GDM1 (cell line): ENCODE measurements around the gene SYT8.
A peak's percentile ranks its signal among the peaks of the same experiment; 100 is the strongest.

ENCODE experiments used
- DNase-seq: peaks from one replicate; lab custom pipeline; 2025; lab: John Stamatoyannopoulos, UW

SYT8 gene

DNA sequence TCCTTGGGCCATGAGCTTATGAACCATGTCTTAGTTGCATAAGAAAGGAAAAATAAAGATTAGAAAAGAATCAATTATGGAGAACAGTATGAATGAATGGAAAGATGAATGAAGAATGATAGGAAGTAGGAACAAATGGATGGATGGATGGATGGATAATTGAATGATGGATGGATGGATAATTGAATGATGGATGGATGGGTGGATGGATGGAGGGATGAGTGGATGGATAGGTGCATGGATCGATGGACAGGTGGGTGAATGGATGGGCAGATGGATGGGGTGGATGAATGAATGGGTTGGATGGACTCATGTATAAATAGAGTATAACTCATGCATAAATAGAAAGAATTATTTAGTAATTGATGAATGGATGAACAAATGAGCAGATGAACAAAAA lies 25.3 kb downstream of the SYT8 start:
- DNase-seq = no peak

DNA sequence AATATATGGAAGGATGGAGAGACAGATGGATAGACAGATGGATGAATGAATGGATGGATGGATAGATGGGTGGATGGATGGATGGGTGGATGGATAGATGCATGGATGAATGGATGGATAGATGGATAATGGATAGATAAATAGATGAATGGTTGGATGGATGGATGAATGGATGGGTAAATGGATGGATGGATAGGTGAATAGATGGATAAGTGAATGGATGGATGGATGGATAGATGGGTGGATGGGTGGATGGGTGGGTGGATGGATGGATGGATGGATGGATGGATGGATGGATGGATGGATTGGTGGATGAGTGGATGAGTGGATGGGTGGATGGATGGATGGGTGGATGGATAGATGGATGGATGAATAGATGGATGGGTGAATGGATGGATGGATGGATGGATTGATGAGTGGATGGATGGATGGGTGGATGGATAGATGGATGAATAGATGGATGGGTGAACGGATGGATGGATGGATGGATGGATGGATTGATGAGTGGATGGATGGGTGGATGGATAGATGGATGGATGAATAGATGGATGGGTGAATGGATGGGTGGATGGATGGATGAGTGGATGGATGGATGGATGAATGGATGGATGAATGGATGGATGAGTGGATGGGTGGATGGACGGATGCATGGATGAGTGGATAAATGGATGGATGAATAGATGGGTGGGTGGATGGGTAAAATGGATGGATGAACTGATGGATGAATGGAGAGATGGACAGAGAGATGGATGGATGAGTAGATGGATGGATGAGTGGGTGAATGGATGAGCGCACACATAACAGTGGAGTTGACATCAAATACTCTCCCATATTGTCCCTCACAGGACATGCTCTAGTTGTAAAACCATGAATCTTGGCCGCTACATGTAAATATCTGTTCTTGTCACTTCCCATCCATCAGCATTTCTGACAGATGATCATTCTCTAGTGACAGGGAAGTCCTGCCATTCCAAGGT lies 26.9 kb downstream of the SYT8 start:
- DNase-seq = no peak

DNA sequence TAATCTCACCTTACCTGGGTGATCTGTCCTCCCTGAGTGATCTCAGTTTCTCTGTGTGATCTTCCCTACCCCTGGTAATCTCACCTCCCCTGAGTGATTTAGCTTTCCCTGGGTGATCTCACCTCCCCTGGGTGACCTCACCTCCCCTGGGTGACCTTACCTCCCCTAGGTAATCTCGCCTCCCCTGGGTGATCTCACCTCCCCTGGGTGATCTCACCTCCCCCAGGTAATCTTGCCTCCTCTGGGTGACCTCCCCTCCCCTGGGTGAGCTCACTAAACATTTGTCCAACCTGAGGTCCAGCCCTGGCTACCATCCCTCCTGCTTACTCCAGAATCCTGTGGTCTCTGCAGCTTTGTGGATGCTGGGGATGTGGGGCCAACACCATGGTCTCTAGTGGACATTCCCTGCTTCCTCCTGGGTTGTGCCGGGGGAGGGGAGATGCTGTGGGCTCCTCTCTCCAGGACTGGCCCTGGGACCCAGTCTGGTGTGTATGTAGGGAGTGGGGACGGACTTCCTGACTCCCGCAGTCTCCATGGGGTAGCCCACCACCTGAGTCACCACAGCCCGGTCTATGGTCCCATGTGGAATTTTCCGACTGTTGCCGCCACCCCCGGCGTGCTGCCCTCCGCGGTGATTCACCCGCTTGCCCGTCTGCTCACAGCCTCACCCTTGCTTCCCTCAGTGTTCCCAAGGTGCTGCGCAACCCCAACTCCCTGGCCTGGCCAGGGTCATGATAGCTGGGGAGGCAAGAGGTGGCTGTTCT lies 28.0 kb downstream of the SYT8 start:
- no peak for DNase-seq

DNA sequence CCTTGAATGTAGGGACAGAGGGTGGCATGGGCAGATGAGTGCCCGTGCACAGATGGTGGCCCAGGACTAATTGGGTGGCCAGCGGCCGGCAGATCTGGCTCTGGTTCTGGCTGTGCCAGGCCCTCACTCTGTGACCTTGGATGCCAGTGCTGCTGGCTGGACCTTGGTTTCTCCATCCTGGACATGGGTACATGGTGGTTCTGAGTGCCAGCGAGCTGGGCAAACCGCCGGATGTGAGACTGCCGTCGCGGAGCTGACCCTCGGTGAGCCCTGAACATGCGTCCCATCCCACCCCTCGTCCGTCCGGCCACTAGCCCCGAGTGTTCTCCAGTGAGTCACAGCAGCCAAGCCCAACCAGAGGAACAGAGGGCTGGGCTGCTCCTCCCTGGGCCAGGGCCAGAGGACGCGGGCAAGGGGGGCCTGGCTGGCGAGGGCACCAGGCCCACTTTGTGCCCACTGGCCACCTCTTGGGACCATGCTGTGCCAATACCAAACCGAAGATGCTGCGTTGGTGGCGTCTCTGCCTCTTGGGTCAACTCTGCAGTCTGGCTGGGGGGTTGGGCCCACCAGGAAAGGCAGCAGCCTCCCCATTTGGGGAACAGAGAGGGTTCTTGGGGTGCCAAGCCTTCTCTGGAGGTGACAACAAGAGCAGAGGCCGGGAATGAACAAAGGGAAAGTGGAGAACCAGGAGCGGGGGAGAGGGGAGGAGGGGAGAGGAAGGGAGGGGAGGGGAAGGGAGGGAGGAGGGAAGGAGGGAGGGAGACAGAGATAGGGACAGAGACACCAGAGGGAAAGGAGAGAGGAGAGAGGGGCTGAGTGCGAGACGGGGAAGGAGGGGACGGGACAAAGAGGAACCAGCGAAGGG lies 28.8 kb downstream of the SYT8 start:
- DNase-seq = peak; percentile 22

DNA sequence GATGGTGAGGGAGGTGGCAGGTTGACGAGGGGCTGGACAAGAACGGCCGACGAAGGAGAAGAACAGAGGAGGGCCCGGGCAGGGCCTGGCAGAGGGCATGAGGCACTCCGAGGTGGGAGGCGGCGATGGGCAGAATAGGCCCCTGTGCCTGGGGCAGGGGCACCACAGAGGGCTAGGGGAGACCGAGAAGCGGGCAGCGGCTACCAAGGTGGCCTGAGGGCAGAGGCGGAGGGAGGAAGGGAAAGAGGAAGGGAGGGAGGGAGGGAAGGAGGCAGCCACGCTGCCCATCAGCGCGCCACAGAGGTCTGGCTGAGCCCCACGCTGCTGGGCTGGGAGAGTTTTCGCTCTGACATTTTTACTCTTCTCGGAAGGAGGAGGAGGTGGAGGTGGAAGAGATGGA lies 29.4 kb downstream of the SYT8 start:
- DNase-seq = no peak

DNA sequence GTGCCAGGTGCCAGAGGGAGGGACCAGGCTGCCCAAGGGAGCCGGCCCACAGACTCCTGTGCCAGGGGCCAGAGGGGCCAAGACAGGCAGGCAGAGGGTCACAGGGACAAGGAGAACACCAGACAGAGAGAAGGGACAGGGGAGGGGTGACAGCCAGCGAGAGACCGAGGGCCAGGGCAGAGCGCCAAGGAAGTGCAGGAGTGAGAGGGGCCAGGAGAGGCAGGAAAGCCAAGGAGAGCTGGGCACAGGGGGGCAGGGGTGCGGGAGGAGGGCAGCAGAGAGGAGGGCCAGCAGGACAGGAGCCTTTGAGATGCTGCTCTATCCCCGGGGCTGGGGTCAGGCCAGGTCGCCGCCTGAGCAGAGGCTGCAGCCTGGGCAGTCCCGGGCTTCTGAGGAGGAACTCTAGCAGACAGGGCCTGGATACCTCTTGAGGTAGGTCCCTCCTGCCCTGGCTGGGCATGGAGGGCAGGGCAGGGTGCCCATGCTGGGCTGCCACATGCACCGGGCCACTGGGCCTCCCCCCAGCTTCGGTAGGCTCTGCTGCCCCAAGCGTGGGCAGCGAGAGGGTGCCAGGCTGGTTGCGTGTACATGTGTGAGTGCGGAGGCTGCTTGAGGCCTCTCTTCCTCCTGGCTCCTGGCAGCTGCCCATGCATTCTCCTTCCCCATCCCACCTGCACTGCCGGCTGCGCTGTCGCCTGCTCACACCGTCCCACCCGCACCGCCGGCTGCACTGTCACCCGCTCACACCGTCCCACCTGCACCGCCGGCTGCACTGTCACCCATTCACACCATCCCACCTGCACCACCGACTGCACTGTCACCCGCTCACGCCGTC lies 30.3 kb downstream of the SYT8 start:
- no peak for DNase-seq

DNA sequence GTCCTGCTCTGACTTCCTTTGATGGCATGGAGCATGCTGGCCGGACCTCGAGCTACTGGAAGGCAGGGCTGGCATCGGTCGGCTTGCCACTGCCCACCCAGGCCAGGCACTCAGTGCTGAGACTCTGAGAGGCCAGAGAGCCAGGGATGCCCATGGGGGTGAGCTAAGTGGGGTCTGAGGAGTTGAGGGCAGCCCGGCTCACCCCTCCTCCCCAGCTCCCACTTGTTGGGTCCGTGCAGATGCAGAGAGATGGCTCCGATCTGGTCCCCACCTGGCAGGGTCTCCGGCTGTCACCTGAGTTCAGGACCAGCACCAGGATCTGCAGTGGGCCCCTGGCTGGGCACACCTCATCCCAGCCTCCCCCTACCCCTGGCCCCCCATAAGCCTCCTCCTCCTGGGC lies 31.4 kb downstream of the SYT8 start:
- DNase-seq = no peak

DNA sequence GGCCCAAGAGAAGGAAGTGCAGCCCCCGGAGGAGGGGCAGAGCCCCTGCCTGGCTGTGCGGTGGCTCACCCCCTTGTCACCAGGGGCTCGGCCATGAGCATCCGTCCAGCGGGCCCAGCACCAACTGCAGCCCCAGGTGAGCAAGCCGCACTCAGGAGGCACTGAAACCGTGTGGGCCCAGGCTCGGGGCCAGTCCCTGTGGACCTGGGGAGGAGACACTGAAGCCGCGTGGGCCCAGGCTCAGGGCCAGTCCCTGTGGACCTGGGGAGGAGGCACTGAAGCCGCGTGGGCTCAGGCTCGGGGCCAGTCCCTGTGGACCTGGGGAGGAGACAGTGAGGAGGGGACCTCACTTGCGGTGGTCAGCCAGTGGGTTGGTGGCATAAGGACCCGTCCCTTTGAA lies 32.0 kb downstream of the SYT8 start:
- DNase-seq = no peak

DNA sequence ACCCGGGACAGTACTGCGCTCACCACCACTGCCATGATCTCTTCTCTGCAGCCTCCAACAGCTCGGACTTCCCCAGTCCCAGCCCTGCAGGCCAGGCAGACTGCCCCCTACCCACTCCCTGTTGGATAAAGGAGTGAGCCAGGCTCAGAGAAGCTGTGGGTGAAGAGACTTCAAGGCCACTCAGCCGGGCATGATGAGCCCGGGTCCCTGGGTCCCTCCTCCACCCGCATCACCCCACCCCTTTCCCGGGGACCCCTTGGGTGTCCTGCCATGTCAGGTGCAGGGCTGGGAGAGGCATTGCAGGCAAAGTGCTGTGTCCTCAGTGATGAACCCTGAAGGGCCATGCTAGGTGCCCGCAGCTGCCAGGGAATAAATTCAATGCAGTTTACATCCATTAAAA lies 32.6 kb downstream of the SYT8 start:
- no peak for DNase-seq

DNA sequence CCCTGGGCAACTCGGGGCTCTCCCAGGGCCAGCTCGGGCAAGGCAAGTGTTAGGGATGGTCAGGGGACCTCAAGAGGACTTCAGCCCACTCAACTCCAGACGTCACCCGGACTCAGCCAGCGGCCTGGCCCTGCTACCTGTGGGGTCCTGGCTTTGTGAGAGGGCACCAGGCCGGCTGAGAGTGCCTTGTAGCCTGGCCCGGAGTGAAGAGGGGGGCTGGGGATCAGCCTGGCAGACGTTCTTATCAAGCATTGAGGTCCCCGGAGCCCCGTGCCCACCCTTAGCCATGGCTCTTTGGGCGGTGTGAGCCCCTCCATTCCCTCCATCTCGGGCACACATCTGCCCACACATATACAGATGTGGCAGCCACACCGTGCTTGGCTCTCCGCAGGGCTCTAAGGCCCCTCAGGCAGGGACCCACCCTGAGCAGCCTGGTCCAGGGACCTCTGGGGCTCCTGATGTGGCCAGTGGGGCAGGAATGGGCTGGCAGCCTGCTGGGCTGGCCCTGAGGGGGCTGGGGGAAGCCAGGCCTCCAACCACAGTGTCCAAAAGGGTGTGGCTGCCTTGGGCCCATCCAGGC lies 33.4 kb downstream of the SYT8 start:
- DNase-seq = no peak

DNA sequence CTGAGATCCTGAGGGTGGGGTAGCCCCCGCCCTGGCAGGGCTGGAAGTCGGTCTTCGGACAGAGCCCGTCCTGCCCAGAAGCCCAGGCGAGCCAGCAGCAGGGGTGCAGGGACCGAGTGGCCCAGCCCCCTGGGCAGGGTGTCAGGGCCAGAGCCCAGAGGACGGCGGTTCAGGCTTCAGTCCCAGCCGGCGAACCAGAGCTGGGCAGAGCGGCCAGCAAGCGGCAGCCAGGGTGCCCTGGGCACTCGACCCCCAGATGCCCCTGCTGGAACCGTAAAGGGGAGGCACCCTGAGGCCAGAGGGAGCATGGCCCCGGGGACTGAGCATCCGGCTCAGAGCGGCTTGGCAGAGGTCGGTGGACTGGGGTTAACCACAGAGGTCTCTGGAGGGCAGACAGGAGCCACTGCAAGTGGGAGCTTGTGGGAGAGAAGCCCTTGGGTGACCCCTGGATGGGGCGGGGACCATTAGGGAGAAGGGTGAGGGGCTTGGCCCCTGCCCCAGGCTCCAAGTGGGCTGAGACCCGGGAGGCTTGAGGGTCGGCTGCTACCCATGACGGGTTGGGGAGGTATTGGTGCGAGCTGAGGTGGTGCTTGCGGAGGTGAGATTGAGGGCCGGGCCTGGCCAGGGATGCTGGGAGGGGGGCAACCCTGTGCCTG lies 34.0 kb downstream of the SYT8 start:
- no peak for DNase-seq

DNA sequence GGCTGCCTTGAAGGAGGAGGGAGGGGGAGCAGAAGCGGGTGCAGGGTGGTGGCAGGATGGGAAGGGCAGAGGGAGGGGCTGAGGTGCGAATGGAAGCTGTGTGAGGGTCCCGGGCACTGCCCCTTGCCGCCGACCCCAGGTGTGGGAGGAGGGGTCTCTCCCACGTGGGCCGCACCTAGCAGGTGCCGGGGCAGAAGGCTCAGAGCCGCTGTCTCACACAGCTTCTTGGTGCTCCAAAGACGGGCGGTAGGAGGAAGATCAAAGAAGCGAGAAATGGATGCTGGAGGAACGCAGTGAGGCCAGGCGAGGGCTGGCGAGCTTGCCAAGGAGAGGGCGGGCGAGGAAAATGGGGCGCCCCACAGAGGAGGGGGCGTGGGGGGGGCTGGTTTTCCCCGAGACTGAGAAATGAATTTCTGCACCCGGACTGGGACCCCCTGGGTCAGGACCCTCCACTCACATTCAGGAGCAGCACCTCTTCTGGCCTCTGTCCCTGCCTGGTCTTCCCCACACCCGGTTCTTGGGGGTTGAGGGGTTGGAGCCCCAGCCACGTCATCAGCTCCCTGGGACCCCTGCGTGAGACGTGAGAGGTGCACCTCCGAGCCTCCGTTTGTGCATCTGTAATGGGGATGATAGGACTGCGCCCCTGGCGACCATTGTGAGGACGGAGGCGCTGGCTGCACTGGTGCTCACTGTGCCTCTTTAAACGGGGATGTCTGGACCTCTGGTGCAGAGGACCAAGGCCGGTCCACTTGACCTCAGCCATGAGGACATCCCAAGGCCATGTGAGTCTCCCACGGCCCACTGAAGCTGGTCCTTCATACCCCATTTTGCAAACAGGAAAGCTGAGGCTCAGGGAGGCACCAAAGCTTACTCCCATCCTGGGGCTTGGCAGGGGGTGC lies 34.9 kb downstream of the SYT8 start:
- no peak for DNase-seq

DNA sequence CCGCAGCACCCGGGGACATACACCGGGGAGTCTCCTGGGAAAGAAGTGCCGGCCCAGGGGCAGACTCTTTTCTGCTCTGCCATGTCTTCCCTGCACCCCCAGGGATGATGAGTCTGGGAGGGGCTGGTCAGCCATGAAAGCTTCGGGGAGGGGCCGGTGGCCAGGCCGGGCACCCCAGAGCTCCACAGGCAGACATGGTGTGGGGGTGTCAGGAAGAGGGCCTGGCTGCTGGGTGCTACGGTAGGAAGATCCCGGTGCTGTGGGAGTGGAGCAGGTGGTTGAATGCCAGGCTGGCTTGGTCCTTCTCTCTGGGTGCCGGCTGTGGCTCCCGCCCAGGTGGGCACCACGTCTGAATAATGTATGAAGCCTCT lies 35.5 kb downstream of the SYT8 start:
- DNase-seq = no peak

DNA sequence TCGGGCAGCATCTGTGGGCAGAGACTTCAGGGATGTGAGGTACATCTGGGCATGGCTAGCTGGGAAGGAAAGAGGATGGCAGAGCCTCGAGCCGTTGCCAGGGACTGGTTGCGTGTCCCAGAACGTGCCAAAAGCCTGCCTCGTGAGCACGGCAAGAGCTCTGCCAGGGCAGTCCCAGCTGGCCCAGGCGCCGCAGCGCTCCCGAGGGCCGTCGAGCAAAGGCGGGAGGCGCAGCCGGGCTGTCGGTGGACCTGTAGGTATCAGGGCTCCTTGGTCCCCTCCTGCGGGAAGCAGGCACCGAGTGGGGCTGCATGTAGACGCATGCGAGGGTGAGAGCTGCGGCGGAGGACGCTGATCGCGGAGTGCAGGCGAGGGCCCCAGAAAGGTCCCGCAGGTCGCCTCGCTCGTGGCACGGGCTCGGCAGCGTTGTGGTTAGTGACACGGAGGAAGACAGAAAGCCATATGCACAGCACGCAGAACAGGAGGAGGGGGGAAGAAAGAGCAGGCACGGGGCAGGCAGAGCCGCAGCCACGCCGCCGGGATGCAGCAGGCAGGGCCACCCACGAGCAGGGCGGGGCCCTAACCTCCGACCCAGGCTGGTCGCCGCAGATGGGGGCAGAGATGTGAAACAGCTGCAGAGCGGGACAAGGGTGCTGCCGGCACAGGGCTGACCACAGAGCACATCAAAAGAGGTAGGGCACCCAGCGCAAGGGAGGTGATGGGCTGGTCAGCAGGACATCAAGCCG lies 36.1 kb downstream of the SYT8 start:
- no peak for DNase-seq

DNA sequence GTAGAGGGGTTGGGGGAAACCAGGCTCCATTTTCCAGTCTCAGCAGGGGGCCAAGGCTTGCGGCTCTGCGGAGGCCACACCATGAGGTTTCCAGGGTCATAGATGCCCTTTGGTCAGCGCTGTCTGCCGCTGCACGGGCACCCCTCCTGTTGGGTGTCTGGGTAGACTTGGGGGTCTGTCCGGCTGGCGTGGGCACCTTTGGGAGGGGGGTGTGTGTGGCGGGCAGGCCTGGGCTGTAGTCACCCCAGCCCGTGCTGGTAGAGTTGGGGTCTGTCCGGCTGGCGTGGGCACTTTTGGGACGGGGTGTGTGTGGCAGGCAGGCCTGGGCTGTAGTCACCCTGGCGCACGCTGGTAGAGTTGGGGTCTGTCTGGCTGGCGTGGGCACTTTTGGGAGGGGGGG lies 36.7 kb downstream of the SYT8 start:
- DNase-seq = no peak

DNA sequence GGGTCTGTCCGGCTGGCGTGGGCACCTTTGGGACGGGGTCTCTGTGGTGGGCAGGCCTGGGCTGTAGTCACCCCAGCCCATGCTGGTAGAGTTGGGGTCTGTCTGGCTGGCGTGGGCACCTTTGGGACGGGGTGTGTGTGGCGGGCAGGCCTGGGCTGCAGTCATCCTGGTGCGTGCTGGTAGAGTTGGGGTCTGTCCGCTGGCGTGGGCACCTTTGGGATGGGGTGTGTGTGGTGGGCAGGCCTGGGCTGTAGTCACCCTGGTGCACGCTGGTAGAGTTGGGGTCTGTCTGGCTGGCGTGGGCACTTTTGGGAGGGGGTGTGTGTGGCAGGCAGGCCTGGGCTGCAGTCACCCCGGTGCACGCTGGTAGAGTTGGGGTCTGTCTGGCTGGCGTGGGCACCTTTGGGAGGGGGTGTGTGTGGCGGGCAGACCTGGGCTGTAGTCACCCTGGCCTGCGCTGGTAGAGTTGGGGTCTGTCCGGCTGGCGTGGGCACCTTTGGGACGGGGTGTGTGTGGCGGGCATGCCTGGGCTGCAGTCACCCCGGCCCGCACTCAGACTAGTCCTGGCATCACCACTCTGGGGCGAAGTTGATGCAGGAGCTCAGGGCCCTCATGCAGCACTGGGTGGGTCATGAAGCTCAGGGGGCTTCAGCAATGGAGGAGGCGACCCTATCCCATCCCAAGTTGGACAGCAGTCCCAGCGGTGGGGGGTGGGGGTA lies 37.6 kb downstream of the SYT8 start:
- no peak for DNase-seq

DNA sequence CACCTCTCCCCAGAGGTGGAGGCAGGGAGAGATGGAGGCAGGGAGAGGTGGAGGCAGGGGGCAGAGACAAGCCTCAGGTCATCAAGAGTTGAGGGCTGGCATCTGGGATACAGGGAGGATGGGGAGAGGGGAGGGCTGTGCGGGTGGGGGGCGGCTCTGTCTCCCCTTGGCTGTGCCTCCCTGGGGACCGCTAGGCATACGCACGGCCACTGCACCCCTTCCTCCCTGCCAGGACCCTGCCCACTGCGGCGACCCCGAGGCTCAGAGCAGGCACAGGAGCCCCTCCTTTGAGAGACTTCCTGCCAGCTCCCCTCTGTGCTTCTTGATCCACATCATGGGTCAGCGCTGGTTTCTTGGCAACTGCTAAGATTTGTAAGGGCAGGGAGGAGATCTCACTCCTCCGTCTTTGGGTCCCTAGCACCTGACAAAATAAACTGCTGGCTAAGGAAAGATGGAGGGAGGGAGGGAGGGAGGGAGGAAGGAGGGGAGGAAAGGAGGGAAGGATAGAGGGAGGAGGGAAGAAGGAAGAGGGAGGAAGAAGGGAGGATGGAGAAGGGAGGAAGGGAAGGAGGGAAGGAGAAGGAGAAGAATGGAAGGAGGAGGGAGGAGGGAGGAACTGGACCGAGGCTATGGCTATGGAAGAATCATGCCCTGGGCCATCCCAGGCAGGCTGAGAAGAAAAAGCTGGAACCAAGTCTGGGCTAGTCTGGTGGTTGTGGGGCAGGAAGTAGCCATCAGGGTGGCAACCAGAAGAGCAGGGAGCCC lies 38.4 kb downstream of the SYT8 start:
- no peak for DNase-seq
